GM13976 (cell line): ENCODE data around the gene RAP1B.

Experiments
- DNase-seq: peaks from one replicate; pipeline ENCODE4 v3.0.0; 2012; ENCODE audit warnings: low spot score
- in situ Hi-C: fragments of 300-500 bp; cut with MboI; formaldehyde crosslinking; loops from one replicate; pipeline ENCODE4 v1.12.0; 2022; ENCODE audit warnings: low sequenced_read_pairs, mixed read lengths, inconsistent platforms; ENCODE audit not compliant: unreplicated experiment
- TF ChIP-seq, protein P1 (sequence below): IDR thresholded peaks from 2 replicates; pipeline ENCODE4 v1.5.1; 2012; ENCODE audit warnings: borderline replicate concordance, mild to moderate bottlenecking; ENCODE audit not compliant: insufficient read depth; ENCODE audit errors: extremely low read depth, missing control alignments, control extremely low read depth

The RAP1B gene

DNA sequence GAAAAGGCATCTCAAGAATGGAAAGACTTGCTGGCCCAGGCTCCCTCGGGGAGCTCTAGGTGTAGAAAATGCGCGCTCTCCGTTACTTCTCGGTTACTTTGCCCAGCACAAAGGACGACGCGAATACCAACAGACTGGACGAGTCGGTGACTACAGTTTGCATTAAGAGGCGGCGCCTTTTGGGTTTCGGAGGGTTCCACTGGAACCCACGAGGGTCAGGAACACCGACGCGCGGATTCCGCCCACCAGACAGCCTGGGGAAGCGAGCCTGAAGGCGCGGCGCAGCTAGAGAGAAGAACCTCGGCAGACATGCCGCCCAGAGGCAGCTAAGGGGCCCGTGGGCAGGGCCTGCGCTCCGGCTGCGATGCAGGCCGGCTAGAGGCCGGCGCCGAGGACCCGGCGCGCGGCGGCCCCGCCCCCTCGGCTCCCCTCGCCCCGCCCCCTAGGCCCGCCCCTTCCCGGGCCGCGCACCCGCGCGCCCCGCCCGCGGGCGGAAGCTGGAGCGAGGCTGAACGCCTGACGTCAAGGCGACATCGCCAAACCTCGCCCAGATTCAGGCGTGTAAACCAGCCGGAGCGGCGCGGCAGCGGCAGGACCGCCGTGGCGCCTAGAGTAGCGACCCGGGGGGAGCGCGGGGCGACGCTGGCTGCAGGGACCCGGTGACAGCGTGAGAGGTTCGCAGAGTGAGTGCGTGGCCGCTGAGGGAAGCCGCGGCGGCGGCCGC, at the start of gene RAP1B:
RAP1B (plus strand) TSS at position 530 of the 724 bp plus-strand sequence. CDS start 37,826 bp downstream, outside the sequence.
- DNase-seq: peak; percentile 96
- in situ Hi-C loops: no loop called here
- TF ChIP-seq, protein P1, sequence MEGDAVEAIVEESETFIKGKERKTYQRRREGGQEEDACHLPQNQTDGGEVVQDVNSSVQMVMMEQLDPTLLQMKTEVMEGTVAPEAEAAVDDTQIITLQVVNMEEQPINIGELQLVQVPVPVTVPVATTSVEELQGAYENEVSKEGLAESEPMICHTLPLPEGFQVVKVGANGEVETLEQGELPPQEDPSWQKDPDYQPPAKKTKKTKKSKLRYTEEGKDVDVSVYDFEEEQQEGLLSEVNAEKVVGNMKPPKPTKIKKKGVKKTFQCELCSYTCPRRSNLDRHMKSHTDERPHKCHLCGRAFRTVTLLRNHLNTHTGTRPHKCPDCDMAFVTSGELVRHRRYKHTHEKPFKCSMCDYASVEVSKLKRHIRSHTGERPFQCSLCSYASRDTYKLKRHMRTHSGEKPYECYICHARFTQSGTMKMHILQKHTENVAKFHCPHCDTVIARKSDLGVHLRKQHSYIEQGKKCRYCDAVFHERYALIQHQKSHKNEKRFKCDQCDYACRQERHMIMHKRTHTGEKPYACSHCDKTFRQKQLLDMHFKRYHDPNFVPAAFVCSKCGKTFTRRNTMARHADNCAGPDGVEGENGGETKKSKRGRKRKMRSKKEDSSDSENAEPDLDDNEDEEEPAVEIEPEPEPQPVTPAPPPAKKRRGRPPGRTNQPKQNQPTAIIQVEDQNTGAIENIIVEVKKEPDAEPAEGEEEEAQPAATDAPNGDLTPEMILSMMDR: peak; percentile 25

GRCh38 chr12:68561830-68562229, 48.9 kb upstream of the RAP1B start:
- TF ChIP-seq, protein P1: no peak
- no peak for DNase-seq
- in situ Hi-C loops: no loop called here

- in situ Hi-C loops: no loop called here
- DNase-seq: no peak
- TF ChIP-seq, protein P1: no peak
Measured at GRCh38 chr12:68564166-68564565, 46.5 kb upstream of the RAP1B start.

GRCh38 chr12:68565391-68565903, 45.3 kb upstream of the RAP1B start:
- DNase-seq: no peak
- in situ Hi-C loops: no loop called here

GRCh38 chr12:68568922-68569569, 41.7 kb upstream of the RAP1B start:
- TF ChIP-seq, protein P1: no peak
- in situ Hi-C loops: no loop called here
- no peak for DNase-seq

More at GRCh38 chr12:68565391-68565903, 45.3 kb upstream of the RAP1B start:
- TF ChIP-seq, protein P1: no peak

DNA sequence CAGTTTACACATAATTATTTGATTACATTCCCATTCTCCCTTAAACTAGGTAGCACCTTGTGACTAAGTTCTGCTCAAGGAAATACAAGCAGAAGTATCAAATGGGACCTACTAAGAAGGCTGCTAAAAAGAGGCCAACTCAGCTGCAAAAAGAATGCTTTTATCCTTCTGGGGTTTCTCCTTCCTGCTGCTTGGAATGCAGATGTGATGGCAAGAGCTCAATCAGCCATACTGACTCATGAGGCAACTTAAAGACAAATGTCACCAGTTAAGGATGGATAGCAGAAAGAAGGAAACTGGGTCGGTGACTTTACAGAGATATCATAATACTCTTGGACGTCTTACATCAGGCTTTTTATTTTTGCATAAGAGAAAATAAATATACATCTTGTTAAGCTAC, 38.0 kb upstream of the RAP1B start:
- in situ Hi-C loops: no loop called here
- DNase-seq: no peak
- TF ChIP-seq, protein P1: no peak
